Measurements from ENCODE around the gene GREB1L.

The GREB1L gene

GRCh38 chr18:21330122-21330701, 88.2 kb downstream of the GREB1L start:
- Histone ChIP-seq H3K27ac (no peak overlapping the region), H3K27me3 (no peaks in the 10 kb centered on the region), H3K4me1 (ENCODE audit: control insufficient read depth in 1 of 2, insufficient read depth in 1 of 2, low read depth in 1 of 2, low read length in 1 of 2) (no peaks in the 10 kb centered on the region), H3K4me3 (ENCODE audit: low read depth in 1 of 2, low read length in 1 of 2) (no peak overlapping the region), H3K9me3 (no peaks in the 10 kb centered on the region), H3K36me3 (no peaks in the 10 kb centered on the region)
- TF ChIP-seq CTCF (IDR thresholded peaks at IDR 0.05): no peak

- no peak overlapping the region for H3K4me3 ChIP-seq (ENCODE audit: low read depth in 1 of 2, low read length in 1 of 2)
- no peaks in the 10 kb centered on the region for H3K9me3 ChIP-seq
- no peaks in the 10 kb centered on the region for H3K27me3 ChIP-seq
- H3K27ac ChIP-seq: no peak overlapping the region
- no peak for TF ChIP-seq CTCF (IDR thresholded peaks at IDR 0.05)
- no peaks in the 10 kb centered on the region for H3K4me1 ChIP-seq (ENCODE audit: control insufficient read depth in 1 of 2, insufficient read depth in 1 of 2, low read depth in 1 of 2, low read length in 1 of 2)
- H3K36me3 ChIP-seq: no peaks in the 10 kb centered on the region
Observed at GRCh38 chr18:21331065-21331464, 89.0 kb downstream of the GREB1L start.

GRCh38 chr18:21335927-21336488, 94.0 kb downstream of the GREB1L start:
- Histone ChIP-seq H3K27ac (no peak overlapping the region), H3K36me3 (no peaks in the 10 kb centered on the region), H3K27me3 (no peaks in the 10 kb centered on the region), H3K4me1 (ENCODE audit: control insufficient read depth in 1 of 2, insufficient read depth in 1 of 2, low read depth in 1 of 2, low read length in 1 of 2) (no peaks in the 10 kb centered on the region), H3K4me3 (ENCODE audit: low read depth in 1 of 2, low read length in 1 of 2) (no peak overlapping the region), H3K9me3 (no peaks in the 10 kb centered on the region)
- TF ChIP-seq CTCF (IDR thresholded peaks at IDR 0.05): no peak

GRCh38 chr18:21336846-21337245, 94.8 kb downstream of the GREB1L start:
- no peaks in the 10 kb centered on the region for H3K4me1 ChIP-seq (ENCODE audit: control insufficient read depth in 1 of 2, insufficient read depth in 1 of 2, low read depth in 1 of 2, low read length in 1 of 2)
- H3K36me3 ChIP-seq: no peaks in the 10 kb centered on the region
- no peaks in the 10 kb centered on the region for H3K27me3 ChIP-seq
- no peaks in the 10 kb centered on the region for H3K9me3 ChIP-seq
- no peak for TF ChIP-seq CTCF (IDR thresholded peaks at IDR 0.05)
- no peak overlapping the region for H3K27ac ChIP-seq
- no peak overlapping the region for H3K4me3 ChIP-seq (ENCODE audit: low read depth in 1 of 2, low read length in 1 of 2)

- Histone ChIP-seq H3K36me3 (no peaks in the 10 kb centered on the region), H3K4me1 (ENCODE audit: control insufficient read depth in 1 of 2, insufficient read depth in 1 of 2, low read depth in 1 of 2, low read length in 1 of 2) (no peaks in the 10 kb centered on the region), H3K27ac (no peak overlapping the region), H3K27me3 (no peaks in the 10 kb centered on the region), H3K4me3 (ENCODE audit: low read depth in 1 of 2, low read length in 1 of 2) (no peak overlapping the region), H3K9me3 (no peaks in the 10 kb centered on the region)
- no peak for TF ChIP-seq CTCF (IDR thresholded peaks at IDR 0.05)
Observed at GRCh38 chr18:21341141-21341540, 99.1 kb downstream of the GREB1L start.

All from neutrophil (primary cell).